Activated CD4-positive, alpha-beta T cell treated with anti-CD3 and anti-CD28 coated beads, Interleukin-2, amount 50 U/mL, for 4 hours (primary cell): Measurements from ENCODE around the gene FAM9C.
"Not testable (repeated sequence)": the region's sequence is repeated elsewhere in the genome, so short reads cannot be mapped to it uniquely, and the experiment has no call there.

Source experiments
- DNase-seq, 2 experiments: peaks; one replicate each; pipeline ENCODE4 v3.0.0-alpha.2; 2020

FAM9C gene

GRCh38 chrX:13044441-13044840 is at the start of gene FAM9C:
Gene FAM9C (minus strand): TSS chrX:13044620. CDS start chrX:13043789, 831 bp downstream.
- no peak for DNase-seq

GRCh38 chrX:13093529-13094140 is 49.2 kb upstream of the FAM9C start:
- DNase-seq = peak in 1 of 2 experiments; percentile 22

GRCh38 chrX:13092455-13092941 is 48.1 kb upstream of the FAM9C start:
- peak; percentile 63 to 69 for DNase-seq

- no peak for DNase-seq
These were observed 46.8 kb upstream of the FAM9C start for GRCh38 chrX:13091111-13091765.

- DNase-seq = no peak
These were observed 46.1 kb upstream of the FAM9C start for GRCh38 chrX:13090339-13091110.

GRCh38 chrX:13090027-13090338 is 45.6 kb upstream of the FAM9C start:
- no peak for DNase-seq

GRCh38 chrX:13088156-13088487 is 43.7 kb upstream of the FAM9C start:
- no peak for DNase-seq

GRCh38 chrX:13087322-13088155 is 43.1 kb upstream of the FAM9C start:
- peak in 1 of 2 experiments; percentile 37 for DNase-seq

- not testable (repeated sequence) for DNase-seq
These were observed 42.4 kb upstream of the FAM9C start for GRCh38 chrX:13086793-13087321.

- DNase-seq = no peak
These were observed 41.7 kb upstream of the FAM9C start for GRCh38 chrX:13086076-13086475.

GRCh38 chrX:13085526-13085925 is 41.1 kb upstream of the FAM9C start:
- DNase-seq = peak in 1 of 2 experiments; percentile 24

- no peak for DNase-seq
These were observed 40.2 kb upstream of the FAM9C start for GRCh38 chrX:13084611-13085010.

GRCh38 chrX:13083755-13084326 is 39.4 kb upstream of the FAM9C start:
- not testable (repeated sequence) for DNase-seq

GRCh38 chrX:13082206-13083065 is 38.0 kb upstream of the FAM9C start:
- no peak for DNase-seq

- DNase-seq = no peak
These were observed 37.2 kb upstream of the FAM9C start for GRCh38 chrX:13081395-13082205.

- no peak for DNase-seq
These were observed 35.8 kb upstream of the FAM9C start for GRCh38 chrX:13080128-13080795.

GRCh38 chrX:13078739-13079444 is 34.5 kb upstream of the FAM9C start:
- no peak for DNase-seq

GRCh38 chrX:13077168-13077567 is 32.7 kb upstream of the FAM9C start:
- peak in 1 of 2 experiments; percentile 43 for DNase-seq
